Mesenchymal stem cell (in vitro differentiated cells and primary cell): ENCODE results near the gene UNC13B.
A peak's percentile ranks its signal among the peaks of the same experiment; 100 is the strongest.

ENCODE experiments used
- DNase-seq: peaks from one replicate; pipeline ENCODE4 v3.0.0-alpha.2; 2013
- H2AFZ ChIP-seq: one replicate; pipeline ENCODE4 v1.6.1; 2013; ENCODE audit warnings: low read depth, mild to moderate bottlenecking, control low read depth, inconsistent platforms, low read length, moderate library complexity
- H2AK5ac ChIP-seq: 2 replicates; pipeline ENCODE4 v1.6.1; 2013; ENCODE audit warnings: low read length, moderate library complexity, mild to moderate bottlenecking, inconsistent platforms; ENCODE audit not compliant: severe bottlenecking
- H2BK120ac ChIP-seq: one replicate; pipeline ENCODE4 v1.6.1; 2013; ENCODE audit warnings: low read depth, mild to moderate bottlenecking, inconsistent platforms, low read length, moderate library complexity
- H2BK12ac ChIP-seq, 2 experiments: one replicate each; pipeline ENCODE4 v1.6.1; 2013; ENCODE audit warnings: inconsistent platforms in 2 of 2, low read length in 2 of 2, mild to moderate bottlenecking in 2 of 2, moderate library complexity in 2 of 2, control low read depth in 1 of 2
- H2BK15ac ChIP-seq: one replicate; pipeline ENCODE4 v1.6.1; 2013; ENCODE audit warnings: mild to moderate bottlenecking, low read depth, inconsistent platforms; ENCODE audit not compliant: poor library complexity, severe bottlenecking
- H2BK5ac ChIP-seq: 2 replicates; pipeline ENCODE4 v1.6.1; 2013; ENCODE audit warnings: low read depth, mild to moderate bottlenecking, low read length, control low read depth, inconsistent platforms; ENCODE audit not compliant: poor library complexity, severe bottlenecking
- H3K14ac ChIP-seq, 2 experiments: one replicate each; pipeline ENCODE4 v1.6.1; 2013; ENCODE audit warnings: inconsistent platforms in 2 of 2, low read length in 2 of 2, control low read depth in 1 of 2, mild to moderate bottlenecking in 1 of 2, moderate library complexity in 1 of 2
- H3K18ac ChIP-seq, 2 experiments: one replicate each; pipeline ENCODE4 v1.6.1; 2013; ENCODE audit warnings: inconsistent platforms in 2 of 2, low read length in 2 of 2, control low read depth in 1 of 2, low read depth in 1 of 2, mild to moderate bottlenecking in 1 of 2
- H3K23ac ChIP-seq, 2 experiments: one replicate each; pipeline ENCODE4 v1.6.1; 2013; ENCODE audit warnings: inconsistent platforms in 2 of 2, low read length in 2 of 2, mild to moderate bottlenecking in 2 of 2, moderate library complexity in 2 of 2, control low read depth in 1 of 2
- H3K27ac ChIP-seq: 2 replicates; pipeline ENCODE4 v1.5.1; 2013; ENCODE audit warnings: mild to moderate bottlenecking, moderate library complexity, low read length, control low read depth, inconsistent platforms; ENCODE audit not compliant: poor library complexity, severe bottlenecking
- H3K27me3 ChIP-seq, 2 experiments: 2 replicates each; pipeline versions ENCODE4 v1.6.1 to v1.7.0; 2013; ENCODE audit warnings: low read length in 2 of 2, mild to moderate bottlenecking in 2 of 2, moderate library complexity in 2 of 2, control low read depth in 1 of 2, inconsistent platforms in 1 of 2; ENCODE audit not compliant: control insufficient read depth in 1 of 2, insufficient read depth in 1 of 2
- H3K36me3 ChIP-seq, 2 experiments: 2 replicates each; pipeline versions ENCODE4 v1.6.1 to v1.7.0; 2013; ENCODE audit warnings: low read length in 2 of 2, control low read depth in 1 of 2, inconsistent platforms in 1 of 2, low read depth in 1 of 2, mild to moderate bottlenecking in 1 of 2; ENCODE audit not compliant: insufficient read depth in 2 of 2, control insufficient read depth in 1 of 2
- H3K4ac ChIP-seq, 2 experiments: one replicate each; pipeline ENCODE4 v1.6.1; 2013; ENCODE audit warnings: inconsistent platforms in 2 of 2, low read length in 2 of 2, mild to moderate bottlenecking in 2 of 2, moderate library complexity in 2 of 2, control low read depth in 1 of 2, low read depth in 1 of 2
- H3K4me1 ChIP-seq: 2 replicates; pipeline ENCODE4 v1.6.1; 2013; ENCODE audit warnings: low read depth, low read length, control low read depth; ENCODE audit not compliant: control insufficient read depth, insufficient read depth
- H3K4me2 ChIP-seq: 2 replicates; pipeline ENCODE4 v1.6.1; 2013; ENCODE audit warnings: low read length, mild to moderate bottlenecking, inconsistent platforms; ENCODE audit not compliant: poor library complexity, severe bottlenecking
- H3K4me3 ChIP-seq, 2 experiments: 2 replicates each; pipeline versions ENCODE4 v1.5.1 to v1.7.0; 2013; ENCODE audit warnings: low read length in 2 of 2, mild to moderate bottlenecking in 2 of 2, control low read depth in 1 of 2, low read depth in 1 of 2; ENCODE audit not compliant: insufficient read depth in 1 of 2
- H3K79me1 ChIP-seq: replicated peaks from 2 replicates; pipeline ENCODE4 v1.6.1; 2013; ENCODE audit warnings: mild to moderate bottlenecking, control low read depth, low read length, inconsistent platforms; ENCODE audit not compliant: poor library complexity, severe bottlenecking
- H3K9ac ChIP-seq: 2 replicates; pipeline ENCODE4 v1.7.0; 2013; ENCODE audit warnings: mild to moderate bottlenecking, low read length, moderate library complexity
- H3K9me3 ChIP-seq: 2 replicates; pipeline ENCODE4 v1.7.0; 2013; ENCODE audit warnings: mild to moderate bottlenecking, low read length; ENCODE audit not compliant: control insufficient read depth
- H4K8ac ChIP-seq: one replicate; pipeline ENCODE4 v1.6.1; 2013; ENCODE audit warnings: inconsistent platforms, mild to moderate bottlenecking, low read length, moderate library complexity
- H4K91ac ChIP-seq: one replicate; pipeline ENCODE4 v1.6.1; 2013; ENCODE audit warnings: mild to moderate bottlenecking, low read length, inconsistent platforms
- WGBS: methylation state at CpG from one replicate; pipeline ENCODE4 v1.1.7; 2013; ENCODE audit warnings: mixed read lengths; 5-methylcytosine and 5-hydroxymethylcytosine counted together

UNC13B gene

GRCh38 chr9:35277628-35278359 lies 116.0 kb downstream of the UNC13B start:
- Histone ChIP-seq H2AK5ac (no peak overlapping the region), H2BK15ac (no peak overlapping the region), H3K4me1 (no peaks in the 10 kb centered on the region), H2BK5ac (no peak overlapping the region), H3K4me3 (peak overlapping the region in 1 of 2 experiments; percentile 70), H3K36me3 (no peaks in the 10 kb centered on the region), H3K4ac (no peak overlapping the region), H4K8ac (no peak overlapping the region), H4K91ac (no peak overlapping the region), H3K9ac (peak overlapping the region; percentile 89), H3K14ac (no peak overlapping the region), H2BK12ac (no peak overlapping the region), H3K27me3 (no peaks in the 10 kb centered on the region), H3K27ac (no peak overlapping the region), H2BK120ac (no peak overlapping the region), H3K9me3 (no peaks in the 10 kb centered on the region), H3K23ac (no peak overlapping the region), H3K4me2 (no peak overlapping the region), H3K79me1 (peaks cover 1% of the 10 kb centered on the region), H3K18ac (no peak overlapping the region), H2AFZ (no peak overlapping the region)
- DNase-seq, result no peak
- WGBS, result 85% methylated on average over 3 of the region's 7 CpGs

GRCh38 chr9:35279946-35280345 lies 118.1 kb downstream of the UNC13B start:
- no peak overlapping the region for H3K4me2 ChIP-seq
- no peak overlapping the region for H2BK15ac ChIP-seq
- no peak overlapping the region for H3K14ac ChIP-seq
- no peak overlapping the region for H4K91ac ChIP-seq
- H3K4ac ChIP-seq, result no peak overlapping the region
- peaks cover 1% of the 10 kb centered on the region for H3K4me1 ChIP-seq
- no peak overlapping the region for H4K8ac ChIP-seq
- no peak overlapping the region for H3K23ac ChIP-seq
- no peak overlapping the region for H3K18ac ChIP-seq
- no peaks in the 10 kb centered on the region for H3K36me3 ChIP-seq
- H2AFZ ChIP-seq, result no peak overlapping the region
- H3K9ac ChIP-seq, result no peak overlapping the region
- no peak for DNase-seq
- no peaks in the 10 kb centered on the region for H3K9me3 ChIP-seq
- H3K79me1 ChIP-seq, result no peaks in the 10 kb centered on the region
- no peak overlapping the region for H3K27ac ChIP-seq
- no CpG with 5 or more reads among the region's 2 CpGs for WGBS
- no peaks in the 10 kb centered on the region for H3K27me3 ChIP-seq
- no peak overlapping the region for H2BK5ac ChIP-seq
- H2AK5ac ChIP-seq, result no peak overlapping the region
- no peak overlapping the region for H3K4me3 ChIP-seq
- H2BK120ac ChIP-seq, result no peak overlapping the region
- no peak overlapping the region for H2BK12ac ChIP-seq

- DNase-seq, result no peak
- Histone ChIP-seq H3K4ac (no peak overlapping the region), H4K8ac (no peak overlapping the region), H3K14ac (no peak overlapping the region), H2BK12ac (no peak overlapping the region), H2BK5ac (no peak overlapping the region), H3K23ac (no peak overlapping the region), H3K27me3 (no peaks in the 10 kb centered on the region), H3K4me1 (peaks cover 1% of the 10 kb centered on the region), H3K9me3 (no peaks in the 10 kb centered on the region), H3K79me1 (no peaks in the 10 kb centered on the region), H3K4me2 (no peak overlapping the region), H2AFZ (no peak overlapping the region), H3K36me3 (no peaks in the 10 kb centered on the region), H2BK120ac (no peak overlapping the region), H3K4me3 (no peak overlapping the region), H3K18ac (no peak overlapping the region), H2AK5ac (no peak overlapping the region), H3K9ac (no peak overlapping the region), H4K91ac (no peak overlapping the region), H3K27ac (no peak overlapping the region), H2BK15ac (no peak overlapping the region)
- WGBS, result 70% methylated on average over 1 of the region's 1 CpG
Observed at GRCh38 chr9:35280399-35280798, 118.6 kb downstream of the UNC13B start.

GRCh38 chr9:35285731-35286130 lies 123.9 kb downstream of the UNC13B start:
- H2AFZ ChIP-seq, result no peak overlapping the region
- H2BK15ac ChIP-seq, result no peak overlapping the region
- DNase-seq, result no peak
- H3K4me2 ChIP-seq, result no peak overlapping the region
- H3K27me3 ChIP-seq, result no peaks in the 10 kb centered on the region
- no peak overlapping the region for H3K23ac ChIP-seq
- WGBS, result no CpG with 5 or more reads among the region's 1 CpG
- no peak overlapping the region for H2BK120ac ChIP-seq
- no peak overlapping the region for H3K14ac ChIP-seq
- H3K4me1 ChIP-seq, result peaks cover 1% of the 10 kb centered on the region
- no peak overlapping the region for H2AK5ac ChIP-seq
- no peak overlapping the region for H2BK12ac ChIP-seq
- no peak overlapping the region for H3K27ac ChIP-seq
- no peak overlapping the region for H4K91ac ChIP-seq
- no peaks in the 10 kb centered on the region for H3K9me3 ChIP-seq
- no peak overlapping the region for H3K18ac ChIP-seq
- H3K36me3 ChIP-seq, result no peaks in the 10 kb centered on the region
- H3K4ac ChIP-seq, result no peak overlapping the region
- no peak overlapping the region for H2BK5ac ChIP-seq
- H3K4me3 ChIP-seq, result no peak overlapping the region
- H3K79me1 ChIP-seq, result no peaks in the 10 kb centered on the region
- no peak overlapping the region for H3K9ac ChIP-seq
- no peak overlapping the region for H4K8ac ChIP-seq
